ENCODE measurements around the gene ZNRF1.

- TF ChIP-seq, protein P1, sequence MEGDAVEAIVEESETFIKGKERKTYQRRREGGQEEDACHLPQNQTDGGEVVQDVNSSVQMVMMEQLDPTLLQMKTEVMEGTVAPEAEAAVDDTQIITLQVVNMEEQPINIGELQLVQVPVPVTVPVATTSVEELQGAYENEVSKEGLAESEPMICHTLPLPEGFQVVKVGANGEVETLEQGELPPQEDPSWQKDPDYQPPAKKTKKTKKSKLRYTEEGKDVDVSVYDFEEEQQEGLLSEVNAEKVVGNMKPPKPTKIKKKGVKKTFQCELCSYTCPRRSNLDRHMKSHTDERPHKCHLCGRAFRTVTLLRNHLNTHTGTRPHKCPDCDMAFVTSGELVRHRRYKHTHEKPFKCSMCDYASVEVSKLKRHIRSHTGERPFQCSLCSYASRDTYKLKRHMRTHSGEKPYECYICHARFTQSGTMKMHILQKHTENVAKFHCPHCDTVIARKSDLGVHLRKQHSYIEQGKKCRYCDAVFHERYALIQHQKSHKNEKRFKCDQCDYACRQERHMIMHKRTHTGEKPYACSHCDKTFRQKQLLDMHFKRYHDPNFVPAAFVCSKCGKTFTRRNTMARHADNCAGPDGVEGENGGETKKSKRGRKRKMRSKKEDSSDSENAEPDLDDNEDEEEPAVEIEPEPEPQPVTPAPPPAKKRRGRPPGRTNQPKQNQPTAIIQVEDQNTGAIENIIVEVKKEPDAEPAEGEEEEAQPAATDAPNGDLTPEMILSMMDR (IDR thresholded peaks at IDR 0.05): no peak
- TF ChIP-seq POLR2AphosphoS5 (IDR thresholded peaks at IDR 0.05; ENCODE audit: low read depth, low read length) (no peak), SIN3A (IDR thresholded peaks at IDR 0.05; ENCODE audit: borderline replicate concordance, insufficient read depth, low read depth, low read length) (no peak)
Measured at GRCh38 chr16:75000481-75001081, 1.8 kb downstream of the ZNRF1 start.
